HG02610 (cell line): ENCODE results near the gene DUOX1.

Experiments
- ATAC-seq: cut with Tn5 transposase; IDR thresholded peaks from one replicate; pipeline ENCODE4 v1.9.1; 2021; ENCODE audit warnings: mild to moderate bottlenecking, moderate library complexity; ENCODE audit not compliant: unreplicated experiment

The DUOX1 gene

DNA sequence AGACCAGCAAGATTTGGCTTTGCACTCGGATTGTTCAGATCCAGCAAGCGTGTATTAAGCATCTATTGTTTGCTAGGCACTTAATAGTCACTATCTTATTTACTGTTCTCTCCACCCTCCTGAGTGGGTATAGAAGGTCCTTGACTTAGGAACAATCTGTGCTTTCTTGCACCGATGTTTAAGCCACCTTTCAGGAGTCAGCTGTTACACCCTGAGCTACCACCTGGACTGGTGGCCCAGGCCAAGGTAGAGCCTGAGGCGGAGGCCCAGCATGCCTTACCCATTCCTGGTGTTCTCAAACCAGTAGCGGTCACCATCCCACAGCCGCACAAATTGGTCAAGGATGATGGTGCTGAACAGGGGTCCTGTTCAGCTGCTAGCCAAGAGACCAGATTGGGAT is 10.0 kb downstream of the DUOX1 start:
- ATAC-seq, result no peak

DNA sequence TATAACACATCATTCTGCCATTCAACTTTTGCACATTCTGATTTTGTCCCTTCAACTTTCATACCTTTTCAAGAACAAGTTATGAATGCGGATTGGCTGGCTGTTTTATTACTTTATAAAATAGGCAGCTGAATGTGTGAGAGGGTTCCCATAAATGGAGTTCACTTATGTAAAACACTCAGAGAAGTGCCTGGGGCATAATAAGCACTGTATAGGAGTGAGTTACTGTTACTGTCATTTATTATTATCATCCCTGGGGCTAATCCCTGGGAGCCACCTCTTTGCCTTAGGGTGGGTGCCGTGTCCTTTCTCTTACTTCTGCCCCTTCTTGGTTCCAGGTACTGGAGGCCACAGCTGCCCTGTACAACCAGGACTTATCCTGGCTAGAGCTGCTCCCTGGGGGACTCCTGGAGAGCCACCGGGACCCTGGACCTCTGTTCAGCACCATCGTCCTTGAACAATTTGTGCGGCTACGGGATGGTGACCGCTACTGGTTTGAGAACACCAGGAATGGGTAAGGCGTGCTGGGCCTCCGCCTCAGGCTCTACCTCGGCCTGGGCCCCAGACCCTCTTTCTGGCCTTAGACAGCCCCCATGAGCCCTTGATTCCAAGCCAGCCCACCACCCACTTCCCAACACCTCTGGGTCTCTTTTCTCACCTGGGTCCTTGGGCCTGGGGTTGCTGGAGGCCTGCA is 10.9 kb downstream of the DUOX1 start:
- no peak for ATAC-seq

DNA sequence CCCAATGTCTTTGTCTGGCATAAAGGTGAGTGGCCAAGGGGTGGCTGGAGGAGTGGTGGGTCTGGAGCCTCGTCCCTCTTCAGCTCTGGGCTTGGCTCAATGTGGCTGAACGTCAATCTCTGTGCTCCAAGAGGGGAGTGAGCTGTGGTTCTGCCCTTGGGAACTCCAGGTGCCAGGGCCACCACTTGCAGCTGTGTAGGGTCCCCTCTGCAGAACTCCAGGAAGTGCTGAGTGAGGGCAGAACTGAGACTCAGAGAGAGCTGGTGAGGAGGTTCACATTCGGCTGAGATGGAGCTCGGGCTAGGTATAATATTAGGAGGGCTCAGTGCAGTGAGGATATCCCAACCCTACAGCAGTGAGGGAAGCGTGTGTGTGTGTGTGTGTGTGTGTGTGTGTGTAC is 11.6 kb downstream of the DUOX1 start:
- ATAC-seq, result no peak

DNA sequence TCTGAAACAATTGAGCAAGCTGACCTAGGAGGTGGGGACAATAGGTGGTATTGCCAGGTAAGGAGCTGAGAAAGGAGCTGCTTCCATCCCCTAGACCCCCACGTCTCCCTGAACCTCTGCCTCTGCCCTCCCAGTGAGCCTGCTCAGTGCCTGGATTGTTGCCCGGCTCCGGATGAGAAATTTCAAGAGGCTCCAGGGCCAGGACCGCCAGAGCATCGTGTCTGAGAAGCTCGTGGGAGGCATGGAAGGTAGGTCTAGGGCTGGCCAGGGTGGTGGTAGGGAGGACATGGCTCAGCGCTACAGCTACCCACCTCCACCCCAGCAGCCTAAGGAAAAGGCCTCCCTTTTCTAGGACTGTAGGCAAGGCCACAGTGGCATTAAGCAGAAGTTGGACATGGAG is 13.3 kb downstream of the DUOX1 start:
- ATAC-seq, result no peak

DNA sequence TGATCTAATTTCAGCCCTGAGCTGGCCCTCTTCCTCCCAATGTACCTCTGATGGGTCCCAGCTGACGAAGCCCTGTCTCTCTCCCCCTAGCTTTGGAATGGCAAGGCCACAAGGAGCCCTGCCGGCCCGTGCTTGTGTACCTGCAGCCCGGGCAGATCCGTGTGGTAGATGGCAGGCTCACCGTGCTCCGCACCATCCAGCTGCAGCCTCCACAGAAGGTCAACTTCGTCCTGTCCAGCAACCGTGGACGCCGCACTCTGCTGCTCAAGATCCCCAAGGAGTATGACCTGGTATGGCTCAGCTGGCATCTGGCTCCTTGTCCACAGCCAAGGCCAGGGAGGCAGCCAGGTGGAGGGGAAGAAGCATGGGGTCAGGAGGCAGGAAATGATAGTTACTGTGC is 14.2 kb downstream of the DUOX1 start:
- ATAC-seq, result no peak

DNA sequence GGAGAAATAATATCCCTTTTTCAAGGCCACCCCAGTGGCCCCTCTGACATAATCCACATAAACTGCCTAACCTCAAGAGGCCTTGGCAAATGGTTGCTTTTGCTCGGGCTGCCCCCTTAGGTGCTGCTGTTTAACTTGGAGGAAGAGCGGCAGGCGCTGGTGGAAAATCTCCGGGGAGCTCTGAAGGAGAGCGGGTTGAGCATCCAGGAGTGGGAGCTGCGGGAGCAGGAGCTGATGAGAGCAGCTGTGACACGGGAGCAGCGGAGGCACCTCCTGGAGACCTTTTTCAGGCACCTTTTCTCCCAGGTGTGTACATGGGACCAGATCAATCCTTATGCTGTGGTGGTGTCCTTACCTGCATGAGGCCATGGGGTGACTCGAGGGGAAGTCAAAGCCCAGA is 15.0 kb downstream of the DUOX1 start:
- ATAC-seq, result no peak

DNA sequence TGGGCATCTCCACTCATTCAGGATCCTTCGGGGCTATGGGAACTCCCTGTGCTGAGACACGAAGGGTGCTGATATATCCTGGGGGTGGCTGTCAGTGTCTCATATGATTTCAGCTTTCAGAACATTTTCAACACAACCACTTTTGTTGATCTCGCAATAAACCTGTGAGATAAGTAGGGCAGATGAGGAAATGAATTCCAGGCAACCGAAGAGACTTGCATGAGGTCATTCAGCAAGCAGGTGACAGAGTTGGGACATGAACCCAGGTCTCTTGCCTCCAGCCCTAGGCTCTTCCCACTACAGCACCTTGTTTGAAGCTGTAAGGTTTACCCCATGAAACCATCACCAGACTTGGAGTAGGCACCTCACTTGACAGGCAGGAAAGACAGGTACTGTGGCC is 16.6 kb downstream of the DUOX1 start:
- no peak for ATAC-seq

DNA sequence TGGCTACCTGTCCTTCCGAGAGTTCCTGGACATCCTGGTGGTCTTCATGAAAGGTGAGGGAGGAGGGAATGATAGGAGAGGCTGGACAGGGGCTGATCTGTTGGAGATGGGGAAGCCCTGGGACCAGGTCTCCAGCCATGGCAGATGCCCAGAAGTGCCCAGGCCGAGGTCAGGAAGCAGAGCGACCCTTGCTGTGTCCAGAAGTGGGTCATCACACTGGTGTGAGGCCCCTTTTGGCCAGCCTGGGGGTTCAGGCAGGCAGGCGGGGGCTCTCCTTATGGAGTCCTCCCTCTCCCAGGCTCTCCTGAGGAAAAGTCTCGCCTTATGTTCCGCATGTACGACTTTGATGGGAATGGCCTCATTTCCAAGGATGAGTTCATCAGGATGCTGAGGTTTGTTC is 17.8 kb downstream of the DUOX1 start:
- ATAC-seq, result no peak

DNA sequence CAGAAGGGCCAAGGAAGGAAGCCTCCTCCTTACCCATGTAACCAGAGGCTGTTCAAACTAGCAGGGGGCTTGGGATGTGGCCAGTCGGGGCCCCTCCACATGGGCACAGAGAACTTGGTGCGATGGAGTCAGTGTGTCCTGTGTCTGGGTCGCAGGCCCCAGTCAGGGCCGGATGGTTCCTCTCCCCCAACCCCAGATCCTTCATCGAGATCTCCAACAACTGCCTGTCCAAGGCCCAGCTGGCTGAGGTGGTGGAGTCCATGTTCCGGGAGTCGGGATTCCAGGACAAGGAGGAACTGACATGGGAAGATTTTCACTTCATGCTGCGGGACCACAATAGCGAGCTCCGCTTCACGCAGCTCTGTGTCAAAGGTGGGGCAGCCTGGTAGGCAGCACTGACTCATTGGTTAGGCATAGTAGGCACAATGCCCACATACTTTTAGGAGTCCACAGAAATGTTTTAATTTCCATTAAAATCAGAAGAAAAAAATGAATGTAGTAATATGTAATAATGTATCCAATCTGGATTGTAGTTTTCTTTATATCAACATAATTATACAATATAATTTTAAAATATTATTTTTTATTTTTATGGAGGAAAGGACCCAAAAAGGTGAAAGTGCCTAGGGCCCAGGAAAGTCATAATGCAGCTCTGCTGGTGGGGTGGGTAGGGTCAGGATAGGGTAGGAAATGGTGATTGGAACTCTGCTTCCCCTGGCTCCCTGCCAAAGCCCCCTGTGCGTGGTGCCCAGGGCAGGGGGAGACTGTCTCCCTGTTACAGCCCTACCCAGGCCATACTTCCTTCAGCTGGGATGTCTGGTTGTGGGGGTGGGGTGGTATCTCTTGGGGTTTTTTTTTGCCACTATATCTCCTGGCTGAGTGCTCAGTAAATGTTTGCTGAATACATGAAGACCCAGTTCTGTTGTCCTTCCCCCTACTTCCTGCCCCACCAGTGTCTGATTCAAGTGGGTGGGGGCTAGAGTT is 18.6 kb downstream of the DUOX1 start:
- ATAC-seq, result no peak

DNA sequence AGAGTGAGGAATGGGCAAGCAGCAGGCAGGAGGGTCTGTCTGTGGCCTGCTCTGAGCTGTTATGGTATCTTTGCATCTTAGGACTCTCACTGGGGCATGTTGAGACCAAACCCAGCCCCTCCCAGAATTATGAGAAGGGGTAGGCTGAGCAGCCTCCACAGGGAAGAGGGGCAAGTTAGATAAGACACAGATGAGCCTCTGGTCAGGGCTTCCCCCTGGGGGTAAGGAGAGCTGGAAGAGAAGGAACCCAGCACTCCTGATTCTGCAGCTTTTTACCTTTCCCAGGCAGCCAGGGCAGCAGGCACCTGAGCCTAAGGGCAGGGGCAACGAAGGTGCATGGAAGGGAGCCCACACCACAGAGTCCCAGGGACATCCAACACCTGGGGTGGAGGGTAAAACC is 19.3 kb downstream of the DUOX1 start:
- no peak for ATAC-seq

DNA sequence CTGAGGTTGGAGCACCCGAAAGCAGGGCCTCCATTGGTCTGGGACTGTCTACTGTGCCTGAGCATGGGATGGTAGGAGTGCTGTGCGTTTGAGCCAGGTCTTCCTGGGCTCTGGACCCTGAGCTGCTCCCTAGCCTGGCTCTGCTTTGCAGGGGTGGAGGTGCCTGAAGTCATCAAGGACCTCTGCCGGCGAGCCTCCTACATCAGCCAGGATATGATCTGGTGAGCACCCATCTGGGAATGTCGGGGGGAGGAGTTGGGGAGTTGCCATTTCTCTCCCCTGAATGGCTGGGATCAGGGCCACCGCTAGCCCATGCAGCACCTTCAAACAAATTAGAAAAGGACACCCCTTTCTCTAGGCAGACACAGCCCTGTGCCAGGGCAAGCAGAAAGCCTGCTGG is 20.7 kb downstream of the DUOX1 start:
- ATAC-seq, result no peak

DNA sequence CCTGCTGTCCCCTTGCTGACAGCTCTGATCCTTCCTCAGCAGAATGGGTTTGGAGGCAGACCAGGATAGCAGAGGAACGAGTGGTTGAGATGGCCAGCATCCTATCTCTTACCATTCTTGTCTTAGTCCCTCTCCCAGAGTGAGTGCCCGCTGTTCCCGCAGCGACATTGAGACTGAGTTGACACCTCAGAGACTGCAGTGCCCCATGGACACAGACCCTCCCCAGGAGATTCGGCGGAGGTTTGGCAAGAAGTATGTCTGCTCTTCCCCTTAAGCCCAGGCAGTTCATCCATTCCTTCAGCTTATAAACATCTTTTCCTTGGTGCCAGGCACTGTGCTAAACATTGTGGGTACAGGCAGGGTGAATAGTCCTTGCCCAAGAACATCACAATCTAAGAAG is 21.2 kb downstream of the DUOX1 start:
- no peak for ATAC-seq

DNA sequence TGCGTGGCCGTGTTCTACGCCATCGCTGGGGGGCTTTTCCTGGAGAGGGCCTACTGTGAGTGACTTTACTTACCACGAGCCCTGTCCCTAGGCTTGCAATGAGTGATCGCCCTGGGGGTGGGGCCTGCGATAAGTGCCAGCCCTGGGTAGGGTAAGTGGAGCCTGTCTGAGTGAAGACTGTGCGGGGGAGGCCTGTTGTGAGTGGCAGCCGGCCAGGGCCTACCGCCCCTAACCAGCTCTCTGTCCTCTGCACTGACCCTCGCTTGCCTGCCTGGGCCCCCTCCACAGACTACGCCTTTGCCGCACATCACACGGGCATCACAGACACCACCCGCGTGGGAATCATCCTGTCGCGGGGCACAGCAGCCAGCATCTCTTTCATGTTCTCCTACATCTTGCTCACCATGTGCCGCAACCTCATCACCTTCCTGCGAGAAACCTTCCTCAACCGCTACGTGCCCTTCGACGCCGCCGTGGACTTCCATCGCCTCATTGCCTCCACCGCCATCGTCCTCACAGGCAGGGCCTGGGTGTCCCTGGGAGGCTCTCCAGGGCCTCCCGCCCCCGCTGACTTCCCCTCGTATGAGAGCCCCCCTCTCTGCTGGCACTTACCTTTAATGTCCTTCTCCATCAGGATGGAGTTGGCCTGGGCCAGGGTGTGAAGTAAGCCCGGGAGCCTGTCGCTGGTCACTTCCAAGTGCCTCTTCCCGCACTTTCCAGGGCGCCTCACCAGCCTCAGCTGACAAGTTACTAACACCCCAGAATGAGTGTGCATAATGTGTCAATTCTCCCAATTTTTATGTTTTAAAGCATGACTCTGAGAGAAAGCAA is 22.4 kb downstream of the DUOX1 start:
- no peak for ATAC-seq

DNA sequence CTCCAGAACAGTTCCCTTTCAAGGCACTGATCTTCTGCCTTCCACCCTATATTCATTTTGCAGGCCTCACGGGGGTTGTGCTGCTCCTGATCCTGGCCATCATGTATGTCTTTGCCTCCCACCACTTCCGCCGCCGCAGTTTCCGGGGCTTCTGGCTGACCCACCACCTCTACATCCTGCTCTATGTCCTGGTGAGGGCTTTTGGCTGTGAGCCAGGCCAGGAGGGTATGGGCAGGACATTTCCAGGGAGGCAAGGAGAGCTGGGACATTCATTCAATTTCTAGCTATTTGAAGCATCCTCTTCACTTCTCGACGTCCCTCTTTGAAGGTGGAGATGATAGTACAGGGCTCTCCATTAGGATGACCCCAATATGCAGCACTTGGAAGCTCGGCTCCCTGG is 25.9 kb downstream of the DUOX1 start:
- ATAC-seq, result no peak

DNA sequence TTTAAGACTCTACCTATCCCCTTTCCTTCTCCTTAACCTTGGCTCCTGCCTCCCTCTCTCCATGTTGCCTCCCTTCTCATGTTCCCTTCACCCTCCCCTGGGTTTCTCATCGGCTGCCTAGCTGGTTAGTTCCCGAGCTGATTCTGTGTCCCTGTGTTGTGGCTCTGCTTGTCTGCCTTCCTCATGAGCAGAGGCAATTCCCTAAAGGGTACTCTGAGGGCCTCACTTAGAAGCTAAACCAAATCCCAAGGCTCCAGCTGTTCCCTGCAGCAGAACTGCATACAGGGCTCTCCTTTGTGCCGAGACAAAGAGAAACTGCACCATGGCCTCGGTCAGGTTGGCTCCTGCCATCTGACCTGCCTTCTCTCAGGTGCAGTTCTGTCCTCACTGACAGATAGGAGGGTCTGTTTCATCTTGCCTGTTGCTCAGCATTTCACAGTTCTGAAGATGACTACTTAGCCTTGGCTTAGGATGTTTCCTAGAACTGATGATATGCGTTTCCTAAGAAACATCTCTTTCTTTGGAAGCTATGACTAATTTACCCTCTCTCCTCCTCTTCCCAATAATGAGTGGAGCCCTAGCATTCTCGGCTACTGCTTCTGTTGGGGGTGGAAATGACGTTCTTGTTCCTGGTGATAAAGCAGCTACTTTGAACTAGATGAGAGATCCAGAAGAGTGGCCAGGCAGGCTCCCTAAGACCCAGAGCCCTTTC is 27.1 kb downstream of the DUOX1 start:
- no peak for ATAC-seq

DNA sequence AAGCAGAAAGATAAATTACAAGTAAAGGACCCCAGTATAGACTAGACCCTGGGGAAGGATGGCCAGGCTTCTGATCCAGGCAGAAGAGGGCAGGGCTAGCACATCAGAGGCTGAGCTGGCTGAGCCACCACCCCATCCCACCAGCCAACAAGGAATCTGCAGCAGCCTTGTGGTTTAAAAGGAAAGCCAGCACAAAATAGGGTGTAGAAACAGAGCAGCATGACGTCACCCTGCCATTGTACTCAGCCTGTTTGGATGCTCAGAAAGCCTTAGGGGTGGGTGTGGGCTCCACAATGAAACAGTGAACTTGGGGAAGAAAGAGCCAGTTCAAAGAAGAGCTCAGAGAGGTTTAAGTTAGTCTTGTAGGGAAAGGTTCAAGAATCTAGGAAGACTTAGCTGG is 28.2 kb downstream of the DUOX1 start:
- ATAC-seq, result no peak

DNA sequence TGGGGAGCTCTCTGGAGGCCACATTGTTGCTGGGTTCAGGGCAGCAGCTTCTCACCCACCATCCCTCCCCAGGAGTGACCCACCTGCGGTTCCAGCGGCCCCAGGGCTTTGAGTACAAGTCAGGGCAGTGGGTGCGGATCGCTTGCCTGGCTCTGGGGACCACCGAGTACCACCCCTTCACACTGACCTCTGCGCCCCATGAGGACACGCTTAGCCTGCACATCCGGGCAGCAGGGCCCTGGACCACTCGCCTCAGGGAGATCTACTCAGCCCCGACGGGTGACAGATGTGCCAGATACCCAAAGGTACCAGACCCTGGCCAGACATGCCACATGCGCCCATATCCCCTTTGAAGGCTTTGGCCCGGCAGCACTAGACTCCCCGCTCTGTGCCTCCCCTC is 31.9 kb downstream of the DUOX1 start:
- ATAC-seq, result no peak

DNA sequence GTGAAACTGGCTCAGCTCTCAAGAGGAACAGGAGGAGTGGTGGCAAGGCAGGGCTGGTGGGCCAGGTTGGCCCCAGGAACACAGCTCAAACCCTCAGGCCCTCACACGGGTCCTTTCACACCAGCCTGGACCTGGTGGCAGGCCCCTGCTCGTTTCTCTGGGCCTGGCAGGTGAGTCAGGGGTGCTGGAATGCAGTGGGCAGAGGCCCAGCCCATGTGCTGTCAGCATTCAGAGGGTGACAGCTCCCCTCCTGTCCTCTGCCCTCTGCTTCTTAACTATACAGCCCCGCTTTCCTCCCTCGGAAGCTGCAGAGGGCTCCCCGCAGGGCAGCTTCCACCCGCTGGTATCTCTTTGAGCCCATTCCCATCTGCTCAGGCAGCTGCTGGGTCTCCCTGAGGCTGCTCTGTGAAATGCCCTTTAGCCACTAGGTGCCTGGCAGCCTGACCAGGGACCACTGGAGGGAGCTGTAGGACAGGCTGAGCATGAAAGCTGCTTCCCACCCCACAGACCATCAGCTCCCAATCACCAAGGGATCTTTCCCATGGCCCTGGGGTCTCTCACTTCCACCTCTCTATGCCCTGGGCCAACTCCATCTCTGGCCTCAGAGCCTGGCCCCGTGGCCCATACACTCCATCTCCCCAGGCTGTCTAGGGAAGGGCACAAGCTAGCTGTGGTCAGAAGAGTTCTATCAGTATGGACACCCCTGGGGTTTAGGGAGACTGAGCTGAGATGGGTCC is 33.1 kb downstream of the DUOX1 start:
- peak; percentile 44 for ATAC-seq

DNA sequence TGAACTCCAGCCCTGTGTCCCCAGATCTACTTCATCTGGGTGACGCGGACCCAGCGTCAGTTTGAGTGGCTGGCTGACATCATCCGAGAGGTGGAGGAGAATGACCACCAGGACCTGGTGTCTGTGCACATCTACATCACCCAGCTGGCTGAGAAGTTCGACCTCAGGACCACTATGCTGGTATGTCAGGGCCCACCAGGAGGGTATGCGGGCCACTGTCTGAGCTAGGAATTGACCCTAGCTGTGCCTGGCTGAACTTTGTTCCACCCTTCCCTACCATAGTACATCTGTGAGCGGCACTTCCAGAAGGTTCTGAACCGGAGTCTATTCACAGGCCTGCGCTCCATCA is 33.7 kb downstream of the DUOX1 start:
- no peak for ATAC-seq

DNA sequence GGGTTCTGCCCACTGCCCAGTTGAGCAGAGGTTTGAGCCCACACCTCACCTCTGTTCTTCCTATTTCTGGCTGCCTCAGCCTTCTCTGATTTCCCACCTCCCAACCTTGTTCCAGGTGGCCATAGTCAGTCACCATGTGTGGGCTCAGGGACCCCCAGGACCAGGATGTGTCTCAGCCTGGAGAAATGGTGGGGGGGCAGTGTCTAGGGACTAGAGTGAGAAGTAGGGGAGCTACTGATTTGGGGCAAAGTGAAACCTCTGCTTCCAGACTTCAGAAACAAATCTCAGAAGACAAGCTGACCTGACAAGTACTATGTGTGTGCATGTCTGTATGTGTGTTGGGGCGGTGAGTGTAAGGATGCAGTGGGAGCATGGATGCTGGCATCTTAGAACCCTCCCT is 35.1 kb downstream of the DUOX1 start:
- no peak for ATAC-seq
